Loucy (cell line): ENCODE measurements around the gene GNG10.

Experiments
- H2AFZ ChIP-seq: fragments of 200-600 bp; sonication (generic); 2 replicates; pipeline ENCODE4 v1.6.0; 2016; ENCODE audit warnings: antibody characterized with exemption, mild to moderate bottlenecking, low read length, moderate library complexity
- H3F3A ChIP-seq: fragments of 200-600 bp; 2 replicates; pipeline ENCODE4 v1.6.0; 2016; ENCODE audit warnings: antibody characterized with exemption, low read depth, mild to moderate bottlenecking
- H3K27me3 ChIP-seq: fragments of 200-600 bp; sonication (generic); 2 replicates; pipeline ENCODE4 v1.6.1; 2014; ENCODE audit warnings: low read length, mild to moderate bottlenecking; ENCODE audit not compliant: insufficient read depth, poor library complexity, severe bottlenecking
- H3K36me3 ChIP-seq: fragments of 200-600 bp; sonication (generic); 2 replicates; pipeline ENCODE4 v1.6.1; 2016; ENCODE audit warnings: low read length; ENCODE audit not compliant: insufficient read depth
- H3K4me1 ChIP-seq: fragments of 200-600 bp; sonication (generic); 2 replicates; pipeline ENCODE4 v1.5.1; 2014; ENCODE audit warnings: low read length, mild to moderate bottlenecking; ENCODE audit not compliant: insufficient read depth, poor library complexity, severe bottlenecking
- H3K4me2 ChIP-seq: fragments of 200-600 bp; sonication (generic); 2 replicates; pipeline ENCODE4 v1.6.0; 2014; ENCODE audit warnings: antibody characterized with exemption, low read length, low read depth, mild to moderate bottlenecking; ENCODE audit not compliant: poor library complexity, severe bottlenecking
- H3K4me3 ChIP-seq: fragments of 200-600 bp; sonication (generic); 2 replicates; pipeline ENCODE4 v1.5.1; 2014; ENCODE audit warnings: low read length, mild to moderate bottlenecking, mixed read lengths; ENCODE audit not compliant: poor library complexity, severe bottlenecking
- H3K79me2 ChIP-seq: fragments of 200-600 bp; sonication (generic); 2 replicates; pipeline ENCODE4 v1.6.1; 2014; ENCODE audit warnings: low read length; ENCODE audit not compliant: insufficient read depth
- H3K9ac ChIP-seq: fragments of 200-600 bp; sonication (generic); 2 replicates; pipeline ENCODE4 v1.6.0; 2014; ENCODE audit warnings: mild to moderate bottlenecking, low read depth, low read length, moderate library complexity; ENCODE audit not compliant: poor library complexity, severe bottlenecking
- H3K9me2 ChIP-seq: fragments of 200-600 bp; sonication (generic); replicated peaks from 2 replicates; pipeline ENCODE4 v1.6.1; 2016; ENCODE audit warnings: low read depth, low read length, mixed read lengths
- H3K9me3 ChIP-seq: fragments of 200-600 bp; sonication (generic); 2 replicates; pipeline ENCODE4 v1.6.1; 2014; ENCODE audit warnings: mild to moderate bottlenecking, antibody characterized with exemption, low read length, low read depth; ENCODE audit not compliant: insufficient read depth
- H4K20me1 ChIP-seq: fragments of 200-600 bp; sonication (generic); 2 replicates; pipeline ENCODE4 v1.6.0; 2014; ENCODE audit warnings: antibody characterized with exemption, low read length, mild to moderate bottlenecking; ENCODE audit not compliant: insufficient read depth, poor library complexity, severe bottlenecking
- EZH2phosphoT487 ChIP-seq: fragments of 200-600 bp; IDR thresholded peaks from 2 replicates; pipeline ENCODE4 v1.6.1; 2018; ENCODE audit warnings: antibody characterized with exemption, mild to moderate bottlenecking, moderate library complexity, borderline replicate concordance
- TF ChIP-seq, protein P1 (sequence below): fragments of 200-600 bp; sonication (generic); conservative IDR thresholded peaks from 2 replicates; pipeline ENCODE4 v1.5.1; 2014; ENCODE audit warnings: mild to moderate bottlenecking, antibody characterized with exemption, low read length

GNG10 gene

DNA sequence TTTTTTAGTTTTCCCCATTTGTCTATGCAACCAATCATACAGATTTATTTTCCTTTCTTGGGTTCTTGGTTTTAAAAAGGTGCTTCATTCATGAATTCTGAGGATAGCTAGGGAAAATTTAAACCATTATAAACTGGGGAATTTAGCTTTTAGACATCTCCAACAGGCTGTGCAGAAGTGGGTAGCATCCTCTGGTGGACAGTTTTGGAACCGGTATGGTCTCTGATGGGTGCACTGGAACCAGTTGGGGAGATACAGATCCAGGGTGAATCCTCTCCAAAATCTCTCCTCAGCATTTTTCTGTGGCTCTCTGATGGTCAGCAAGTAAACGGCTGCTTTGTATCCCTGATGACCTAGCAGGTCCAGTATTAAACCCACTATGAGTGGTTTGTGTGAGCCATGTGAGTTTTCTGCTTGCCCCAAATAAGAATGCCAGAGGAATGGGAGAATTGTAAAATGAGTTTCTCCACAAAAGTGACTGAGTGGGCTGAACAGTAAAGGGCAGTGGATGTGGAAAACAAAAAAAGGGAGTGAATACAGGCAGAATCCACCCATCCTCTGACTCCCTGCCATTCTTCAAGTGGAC, 39.4 kb upstream of the GNG10 start:
- Histone ChIP-seq H2AFZ (no peak overlapping the region), H3K27me3 (no peaks in the 10 kb centered on the region), H3K9ac (no peak overlapping the region), H3K4me1 (no peaks in the 10 kb centered on the region), H3K36me3 (no peaks in the 10 kb centered on the region), H3K9me2 (no peaks in the 10 kb centered on the region), H3F3A (no peaks in the 10 kb centered on the region), H4K20me1 (no peaks in the 10 kb centered on the region), H3K9me3 (no peaks in the 10 kb centered on the region), H3K4me2 (no peak overlapping the region), H3K79me2 (no peaks in the 10 kb centered on the region), H3K4me3 (no peak overlapping the region)
- TF ChIP-seq EZH2phosphoT487: no peak
- TF ChIP-seq, protein P1, sequence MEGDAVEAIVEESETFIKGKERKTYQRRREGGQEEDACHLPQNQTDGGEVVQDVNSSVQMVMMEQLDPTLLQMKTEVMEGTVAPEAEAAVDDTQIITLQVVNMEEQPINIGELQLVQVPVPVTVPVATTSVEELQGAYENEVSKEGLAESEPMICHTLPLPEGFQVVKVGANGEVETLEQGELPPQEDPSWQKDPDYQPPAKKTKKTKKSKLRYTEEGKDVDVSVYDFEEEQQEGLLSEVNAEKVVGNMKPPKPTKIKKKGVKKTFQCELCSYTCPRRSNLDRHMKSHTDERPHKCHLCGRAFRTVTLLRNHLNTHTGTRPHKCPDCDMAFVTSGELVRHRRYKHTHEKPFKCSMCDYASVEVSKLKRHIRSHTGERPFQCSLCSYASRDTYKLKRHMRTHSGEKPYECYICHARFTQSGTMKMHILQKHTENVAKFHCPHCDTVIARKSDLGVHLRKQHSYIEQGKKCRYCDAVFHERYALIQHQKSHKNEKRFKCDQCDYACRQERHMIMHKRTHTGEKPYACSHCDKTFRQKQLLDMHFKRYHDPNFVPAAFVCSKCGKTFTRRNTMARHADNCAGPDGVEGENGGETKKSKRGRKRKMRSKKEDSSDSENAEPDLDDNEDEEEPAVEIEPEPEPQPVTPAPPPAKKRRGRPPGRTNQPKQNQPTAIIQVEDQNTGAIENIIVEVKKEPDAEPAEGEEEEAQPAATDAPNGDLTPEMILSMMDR: peak; percentile 87

- Histone ChIP-seq H3K9ac (no peak overlapping the region), H3K4me2 (no peak overlapping the region), H3K4me1 (no peaks in the 10 kb centered on the region), H3K9me2 (no peaks in the 10 kb centered on the region), H3K36me3 (no peaks in the 10 kb centered on the region), H2AFZ (no peak overlapping the region), H3F3A (no peaks in the 10 kb centered on the region), H3K9me3 (no peaks in the 10 kb centered on the region), H4K20me1 (no peaks in the 10 kb centered on the region), H3K4me3 (no peak overlapping the region), H3K79me2 (no peaks in the 10 kb centered on the region), H3K27me3 (no peaks in the 10 kb centered on the region)
- TF ChIP-seq, protein P1: no peak
- no peak for TF ChIP-seq EZH2phosphoT487
Observed at GRCh38 chr9:111622626-111623025, 38.8 kb upstream of the GNG10 start.

DNA sequence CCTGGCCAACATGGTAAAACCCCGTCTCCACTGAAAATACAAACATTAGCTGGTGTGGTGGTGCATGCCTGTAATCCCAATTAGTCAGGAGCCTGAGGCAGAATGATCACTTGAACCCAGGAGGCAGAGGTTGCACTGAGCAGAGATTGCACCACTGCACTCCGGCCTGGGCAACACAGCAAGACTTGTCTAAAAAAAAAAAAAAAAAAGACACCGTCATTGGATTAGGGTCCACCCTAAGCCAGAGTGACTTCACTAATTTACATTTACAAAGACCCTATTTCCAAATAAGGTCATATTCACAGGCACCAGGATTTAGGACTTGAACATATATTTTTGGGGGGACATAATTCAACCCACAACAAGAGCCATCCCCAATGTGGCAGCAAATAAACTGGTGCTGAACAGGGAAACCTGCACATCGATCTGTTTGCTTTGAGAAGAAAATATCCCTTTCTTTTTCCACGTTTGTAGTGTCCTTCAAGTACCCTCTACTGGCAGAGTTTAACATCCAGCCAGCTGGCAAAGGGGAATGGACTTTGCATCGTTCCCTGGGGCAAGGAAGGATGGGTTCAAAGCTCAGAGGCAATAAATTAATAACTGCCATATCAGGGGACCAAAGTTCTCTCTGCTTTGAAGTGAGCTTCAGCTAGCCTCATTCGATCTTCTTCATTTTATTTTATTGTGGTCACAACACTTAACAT, 34.0 kb upstream of the GNG10 start:
- Histone ChIP-seq H4K20me1 (no peaks in the 10 kb centered on the region), H3K9me3 (no peaks in the 10 kb centered on the region), H2AFZ (no peak overlapping the region), H3K9ac (no peak overlapping the region), H3F3A (no peaks in the 10 kb centered on the region), H3K9me2 (no peaks in the 10 kb centered on the region), H3K4me3 (no peak overlapping the region), H3K79me2 (peaks cover 10% of the 10 kb centered on the region), H3K4me1 (peaks cover 15% of the 10 kb centered on the region), H3K36me3 (no peaks in the 10 kb centered on the region), H3K4me2 (no peak overlapping the region), H3K27me3 (no peaks in the 10 kb centered on the region)
- no peak for TF ChIP-seq EZH2phosphoT487
- TF ChIP-seq, protein P1: no peak
